Fibroblast of the aortic adventitia (primary cell): ENCODE measurements around the gene PLG. TPM values are rescaled to one million over a fixed set of nuclear protein-coding genes. Genes with fewer than 3 reads are reported as not detected.
"Not testable (repeated sequence)": the region's sequence is repeated elsewhere in the genome, so short reads cannot be mapped to it uniquely, and the experiment has no call there.

Source experiments
- DNase-seq: peaks from one replicate; pipeline ENCODE4 v3.0.0-alpha.2; 2010; ENCODE audit warnings: low read depth
- H3K4me3 ChIP-seq: 2 replicates; pipeline ENCODE4 v1.5.1; 2011; ENCODE audit warnings: low read depth, mild to moderate bottlenecking, control low read depth, low read length, moderate library complexity
- CTCF ChIP-seq: IDR thresholded peaks from 2 replicates; pipeline ENCODE4 v1.5.1; 2011; ENCODE audit warnings: mild to moderate bottlenecking, low read length, control low read depth, inconsistent platforms; ENCODE audit not compliant: insufficient read depth
- total RNA-seq: library from RNA; depleted of rRNA; stranded (reverse); fragments of >200 nt; gene quantifications from 2 replicates; pipeline ENCODE4 v1.2.3, GENCODE V29; 2012; ENCODE audit warnings: low replicate concordance

PLG gene
- total RNA-seq, 1 donor = not detected

- no peak overlapping the region for H3K4me3 ChIP-seq
- no peak for TF ChIP-seq CTCF
Observed at GRCh38 chr6:160668589-160668988, 33.5 kb upstream of the PLG start.

GRCh38 chr6:160676418-160676817 lies 25.6 kb upstream of the PLG start:
- not testable (repeated sequence) for DNase-seq, H3K4me3 ChIP-seq

More at GRCh38 chr6:160668589-160668988, 33.5 kb upstream of the PLG start:
- no peak for DNase-seq

GRCh38 chr6:160678230-160678629 lies 23.8 kb upstream of the PLG start:
- TF ChIP-seq CTCF = no peak
- no peak overlapping the region for H3K4me3 ChIP-seq
- DNase-seq = no peak

GRCh38 chr6:160678744-160679401 lies 23.2 kb upstream of the PLG start:
- no peak for TF ChIP-seq CTCF
- no peak overlapping the region for H3K4me3 ChIP-seq
- no peak for DNase-seq

- no peak for DNase-seq
- no peak for TF ChIP-seq CTCF
- H3K4me3 ChIP-seq = no peak overlapping the region
Observed at GRCh38 chr6:160679402-160679769, 22.7 kb upstream of the PLG start.

- H3K4me3 ChIP-seq, DNase-seq: not testable (repeated sequence)
Observed at GRCh38 chr6:160685101-160685761, 16.8 kb upstream of the PLG start.

GRCh38 chr6:160685762-160686450 lies 16.1 kb upstream of the PLG start:
- DNase-seq = no peak
- no peak for TF ChIP-seq CTCF
- no peak overlapping the region for H3K4me3 ChIP-seq
